ENCODE results near the gene PSD2. TPM values are rescaled to one million over a fixed set of nuclear protein-coding genes. Genes with fewer than 3 reads are reported as not detected.

The PSD2 gene
- total RNA-seq, 1 experiment from 2014 or later: not detected

DNA sequence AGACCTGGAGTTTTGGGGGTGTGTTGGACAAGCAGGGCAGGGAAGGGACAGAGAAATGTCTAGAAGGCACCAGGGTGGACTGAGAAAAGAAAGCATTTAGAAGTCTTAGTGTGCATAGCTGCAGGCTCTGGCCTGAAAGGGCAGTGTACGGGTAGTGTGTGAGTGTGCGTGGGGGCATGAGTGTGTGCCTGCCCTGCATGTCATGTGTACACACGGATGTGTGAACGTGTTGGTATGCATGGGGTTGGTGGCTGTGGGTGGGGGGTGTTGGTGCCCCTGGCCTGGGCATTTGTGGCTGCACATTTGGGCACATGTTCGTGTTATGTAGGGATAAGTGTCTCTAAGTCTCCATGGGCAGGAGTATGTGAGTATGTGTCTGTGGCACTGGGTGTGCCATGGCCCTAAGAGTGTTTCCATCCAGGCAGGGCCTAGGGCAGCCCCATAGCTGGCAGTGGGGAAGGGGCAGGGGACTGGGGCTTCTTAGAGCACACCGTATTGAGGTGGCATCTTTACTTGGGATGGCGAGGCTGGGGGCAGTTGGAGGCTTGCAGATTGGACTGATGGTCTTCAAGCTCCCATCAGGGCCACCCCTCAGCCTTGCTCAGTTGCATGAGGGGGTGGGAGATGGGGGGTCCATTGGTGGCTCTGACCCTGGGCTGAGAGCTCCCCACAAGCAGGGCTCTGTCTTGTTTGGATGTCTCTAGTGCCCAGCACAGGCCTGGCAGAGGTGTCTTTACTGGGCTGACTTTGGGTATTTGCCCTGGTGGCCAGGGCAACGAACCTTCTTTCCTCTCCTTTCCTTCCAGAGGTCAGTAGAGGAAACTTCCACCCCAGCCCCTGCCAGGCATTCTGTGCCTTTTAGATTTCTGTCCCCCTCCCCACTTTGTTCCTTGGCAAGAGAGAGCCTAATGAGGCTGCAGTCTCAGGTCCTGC, 15.0 kb downstream of the PSD2 start:
- Histone ChIP-seq H3K4me1 (ENCODE audit: insufficient read depth, low read length) (no peaks in the 10 kb centered on the region), H3K9ac (ENCODE audit: low read length) (no peak overlapping the region), H3K36me3 (ENCODE audit: low read depth, low read length) (no peaks in the 10 kb centered on the region), H3K27ac (ENCODE audit: low read length) (no peak overlapping the region), H3K27me3 (ENCODE audit: low read length) (peaks cover 9% of the 10 kb centered on the region; the same call in 1 of the 2 replicates), H3K4me2 (ENCODE audit: low read length) (no peak overlapping the region), H3K4me3 (ENCODE audit: low read length) (no peak overlapping the region), H3K79me2 (ENCODE audit: low read length) (no peaks in the 10 kb centered on the region), H4K20me1 (ENCODE audit: low read length) (no peaks in the 10 kb centered on the region), H3K9me2 (replicated peaks; ENCODE audit: low read length) (no peaks in the 10 kb centered on the region), H3K9me3 (ENCODE audit: low read length) (no peaks in the 10 kb centered on the region), H2AFZ (ENCODE audit: low read length) (no peak overlapping the region), H3F3A (ENCODE audit: low read length, unreplicated experiment) (no peaks in the 10 kb centered on the region)
- TF ChIP-seq EZH2 (IDR thresholded peaks at IDR 0.05; ENCODE audit: low read length, unreplicated experiment): no peak
- TF ChIP-seq, protein P1, sequence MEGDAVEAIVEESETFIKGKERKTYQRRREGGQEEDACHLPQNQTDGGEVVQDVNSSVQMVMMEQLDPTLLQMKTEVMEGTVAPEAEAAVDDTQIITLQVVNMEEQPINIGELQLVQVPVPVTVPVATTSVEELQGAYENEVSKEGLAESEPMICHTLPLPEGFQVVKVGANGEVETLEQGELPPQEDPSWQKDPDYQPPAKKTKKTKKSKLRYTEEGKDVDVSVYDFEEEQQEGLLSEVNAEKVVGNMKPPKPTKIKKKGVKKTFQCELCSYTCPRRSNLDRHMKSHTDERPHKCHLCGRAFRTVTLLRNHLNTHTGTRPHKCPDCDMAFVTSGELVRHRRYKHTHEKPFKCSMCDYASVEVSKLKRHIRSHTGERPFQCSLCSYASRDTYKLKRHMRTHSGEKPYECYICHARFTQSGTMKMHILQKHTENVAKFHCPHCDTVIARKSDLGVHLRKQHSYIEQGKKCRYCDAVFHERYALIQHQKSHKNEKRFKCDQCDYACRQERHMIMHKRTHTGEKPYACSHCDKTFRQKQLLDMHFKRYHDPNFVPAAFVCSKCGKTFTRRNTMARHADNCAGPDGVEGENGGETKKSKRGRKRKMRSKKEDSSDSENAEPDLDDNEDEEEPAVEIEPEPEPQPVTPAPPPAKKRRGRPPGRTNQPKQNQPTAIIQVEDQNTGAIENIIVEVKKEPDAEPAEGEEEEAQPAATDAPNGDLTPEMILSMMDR (conservative IDR thresholded peaks at IDR 0.05; ENCODE audit: low read depth, low read length): no peak
- TF ChIP-seq EZH2phosphoT487 (IDR thresholded peaks at IDR 0.05; ENCODE audit: borderline replicate concordance, low read length): no peak
- intact Hi-C loops (cut with micrococcal nuclease): no loop called here
- ChIA-PET CTCF (no interaction called here), POLR2A (ENCODE audit: unreplicated experiment) (no interaction called here)
- DNase-seq (no peak), ATAC-seq (no peak)
- BruUV-seq (replicated peaks): no TSS peak

DNA sequence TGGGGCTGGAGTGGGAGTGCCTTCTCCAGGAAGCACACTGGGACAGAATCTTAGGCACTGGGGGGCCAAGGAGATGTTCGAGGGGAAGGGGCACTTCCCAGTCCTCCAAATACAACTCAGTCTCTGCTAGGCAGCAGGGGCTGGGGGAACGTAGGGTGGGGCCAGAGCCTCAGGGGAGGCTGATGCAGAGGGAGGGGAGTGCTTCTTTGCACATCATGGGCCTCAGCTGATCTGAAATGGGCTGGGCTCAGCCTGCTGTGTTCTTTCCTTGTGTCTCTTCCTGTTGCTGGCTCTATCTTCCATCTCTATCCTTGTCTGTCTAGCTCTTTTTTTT, 15.6 kb downstream of the PSD2 start:
- intact Hi-C loops (cut with micrococcal nuclease): no loop called here
- TF ChIP-seq EZH2phosphoT487 (IDR thresholded peaks at IDR 0.05; ENCODE audit: borderline replicate concordance, low read length) (no peak), EZH2 (IDR thresholded peaks at IDR 0.05; ENCODE audit: low read length, unreplicated experiment) (no peak)
- TF ChIP-seq, protein P1 (conservative IDR thresholded peaks at IDR 0.05; ENCODE audit: low read depth, low read length): no peak
- no peak overlapping the region for H2AFZ ChIP-seq (ENCODE audit: low read length)
- no peaks in the 10 kb centered on the region for H3K9me2 ChIP-seq (replicated peaks; ENCODE audit: low read length)
- CTCF ChIA-PET: no interaction called here
- DNase-seq (no peak), ATAC-seq (no peak)
- H3K79me2 ChIP-seq (ENCODE audit: low read length): no peaks in the 10 kb centered on the region
- no peaks in the 10 kb centered on the region for H4K20me1 ChIP-seq (ENCODE audit: low read length)
- no peaks in the 10 kb centered on the region for H3K4me1 ChIP-seq (ENCODE audit: insufficient read depth, low read length)
- no peak overlapping the region for H3K4me2 ChIP-seq (ENCODE audit: low read length)
- no peaks in the 10 kb centered on the region for H3F3A ChIP-seq (ENCODE audit: low read length, unreplicated experiment)
- no peaks in the 10 kb centered on the region for H3K9me3 ChIP-seq (ENCODE audit: low read length)
- H3K4me3 ChIP-seq (ENCODE audit: low read length): no peak overlapping the region
- no peak overlapping the region for H3K9ac ChIP-seq (ENCODE audit: low read length)
- no TSS peak for BruUV-seq (replicated peaks)
- no peak overlapping the region for H3K27ac ChIP-seq (ENCODE audit: low read length)
- peaks cover 13% of the 10 kb centered on the region for H3K27me3 ChIP-seq (ENCODE audit: low read length)
- H3K36me3 ChIP-seq (ENCODE audit: low read depth, low read length): no peaks in the 10 kb centered on the region
- POLR2A ChIA-PET (ENCODE audit: unreplicated experiment): interaction anchor here (0.6 kb wide), 1 partner anchor 173 kb away, joined by 3 read pairs; no protein-coding TSS in a partner anchor

DNA sequence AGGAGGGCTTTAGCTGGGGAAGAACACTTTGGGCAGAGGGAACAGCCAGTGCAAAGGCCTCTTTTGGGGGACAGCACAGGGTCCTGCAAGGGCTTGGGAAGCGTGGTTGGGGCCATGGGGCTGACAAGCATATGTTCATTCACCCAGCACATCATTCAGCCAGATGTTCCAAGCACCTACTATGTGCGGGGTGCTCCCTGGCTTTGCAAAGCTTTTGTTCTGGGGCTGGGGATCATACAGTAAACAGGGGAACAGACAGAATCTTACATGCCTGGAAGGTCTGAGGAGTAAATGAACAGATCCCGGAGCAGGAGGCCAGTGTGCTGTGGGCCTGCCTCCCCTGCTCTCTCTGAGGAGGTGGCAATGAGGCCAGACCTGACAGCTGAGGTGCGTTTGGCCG, 16.7 kb downstream of the PSD2 start:
- no TSS peak for BruUV-seq (replicated peaks)
- no peak overlapping the region for H3K4me3 ChIP-seq (ENCODE audit: low read length)
- no peaks in the 10 kb centered on the region for H3K9me3 ChIP-seq (ENCODE audit: low read length)
- no peaks in the 10 kb centered on the region for H3F3A ChIP-seq (ENCODE audit: low read length, unreplicated experiment)
- no peaks in the 10 kb centered on the region for H3K79me2 ChIP-seq (ENCODE audit: low read length)
- no peak overlapping the region for H3K27ac ChIP-seq (ENCODE audit: low read length)
- H3K4me2 ChIP-seq (ENCODE audit: low read length): no peak overlapping the region
- intact Hi-C loops (cut with micrococcal nuclease): no loop called here
- H4K20me1 ChIP-seq (ENCODE audit: low read length): no peaks in the 10 kb centered on the region
- TF ChIP-seq EZH2phosphoT487 (IDR thresholded peaks at IDR 0.05; ENCODE audit: borderline replicate concordance, low read length): no peak
- H3K4me1 ChIP-seq (ENCODE audit: insufficient read depth, low read length): no peaks in the 10 kb centered on the region
- ATAC-seq (no peak), DNase-seq (no peak)
- H3K9me2 ChIP-seq (replicated peaks; ENCODE audit: low read length): no peaks in the 10 kb centered on the region
- no peaks in the 10 kb centered on the region for H3K36me3 ChIP-seq (ENCODE audit: low read depth, low read length)
- peaks cover 21% of the 10 kb centered on the region for H3K27me3 ChIP-seq (ENCODE audit: low read length)
- H2AFZ ChIP-seq (ENCODE audit: low read length): no peak overlapping the region
- no peak overlapping the region for H3K9ac ChIP-seq (ENCODE audit: low read length)
- CTCF ChIA-PET: no interaction called here
- POLR2A ChIA-PET (ENCODE audit: unreplicated experiment): no interaction called here
